ENCODE results near the gene SOX6. TPM values are rescaled to one million over a fixed set of nuclear protein-coding genes. Genes with fewer than 3 reads are reported as not detected.

SOX6 gene
- total RNA-seq, 2 experiments from 2014 or later = 0.36 TPM; not detected in 1

- Mint-ChIP-seq H3K27ac (no peak overlapping the region), H3K4me3 (no peak overlapping the region), H3K27me3 (peaks cover 2% of the 10 kb centered on the region), H3K36me3 (ENCODE audit: low read depth) (no peaks in the 10 kb centered on the region), H3K4me1 (ENCODE audit: low read depth) (no peaks in the 10 kb centered on the region), H3K9me3 (no peaks in the 10 kb centered on the region)
- DNase-seq (no peak), ATAC-seq (no peak)
- CTCF ChIA-PET = no interaction called here
- POLR2A ChIA-PET = no interaction called here
- intact Hi-C loops (cut with micrococcal nuclease) = no loop called here
- no peak for TF ChIP-seq CTCF (IDR thresholded peaks at IDR 0.05)
Observed at GRCh38 chr11:16001044-16001568, 355.2 kb downstream of the SOX6 start.

- H3K36me3 Mint-ChIP-seq (ENCODE audit: low read depth) = no peaks in the 10 kb centered on the region
- H3K9me3 Mint-ChIP-seq = no peaks in the 10 kb centered on the region
- ChIA-PET POLR2A (no interaction called here), CTCF (no interaction called here)
- no peaks in the 10 kb centered on the region for H3K4me1 Mint-ChIP-seq (ENCODE audit: low read depth)
- ATAC-seq = no peak
- H3K27ac Mint-ChIP-seq = no peak overlapping the region
- H3K27me3 Mint-ChIP-seq = peaks cover 2% of the 10 kb centered on the region
- intact Hi-C loops (cut with micrococcal nuclease) = no loop called here
- H3K4me3 Mint-ChIP-seq = no peak overlapping the region
- no peak for DNase-seq
- TF ChIP-seq CTCF (IDR thresholded peaks at IDR 0.05) = no peak
Observed at GRCh38 chr11:16000065-16000464, 356.3 kb downstream of the SOX6 start.

GRCh38 chr11:15993345-15993744, 363.0 kb downstream of the SOX6 start:
- no peak for DNase-seq
- Mint-ChIP-seq H3K27ac (no peak overlapping the region), H3K4me3 (no peak overlapping the region), H3K9me3 (no peaks in the 10 kb centered on the region), H3K4me1 (ENCODE audit: low read depth) (no peaks in the 10 kb centered on the region), H3K36me3 (ENCODE audit: low read depth) (no peaks in the 10 kb centered on the region), H3K27me3 (no peaks in the 10 kb centered on the region)
- ChIA-PET CTCF (no interaction called here), POLR2A (no interaction called here)
- ATAC-seq = no peak
- TF ChIP-seq CTCF (IDR thresholded peaks at IDR 0.05) = no peak
- intact Hi-C loops (cut with micrococcal nuclease) = no loop called here

GRCh38 chr11:15991215-15991614, 365.1 kb downstream of the SOX6 start:
- ChIA-PET POLR2A (no interaction called here), CTCF (no interaction called here)
- Mint-ChIP-seq H3K36me3 (ENCODE audit: low read depth) (no peaks in the 10 kb centered on the region), H3K9me3 (no peaks in the 10 kb centered on the region), H3K27ac (no peak overlapping the region), H3K27me3 (no peaks in the 10 kb centered on the region), H3K4me1 (ENCODE audit: low read depth) (no peaks in the 10 kb centered on the region), H3K4me3 (no peak overlapping the region)
- ATAC-seq = no peak
- no peak for DNase-seq
- intact Hi-C loops (cut with micrococcal nuclease) = no loop called here
- no peak for TF ChIP-seq CTCF (IDR thresholded peaks at IDR 0.05)

- H3K27ac Mint-ChIP-seq = no peak overlapping the region
- no peaks in the 10 kb centered on the region for H3K4me1 Mint-ChIP-seq (ENCODE audit: low read depth)
- TF ChIP-seq CTCF (IDR thresholded peaks at IDR 0.05) = no peak
- H3K36me3 Mint-ChIP-seq (ENCODE audit: low read depth) = no peaks in the 10 kb centered on the region
- no peak for DNase-seq
- CTCF ChIA-PET = no interaction called here
- no peak for ATAC-seq
- POLR2A ChIA-PET = no interaction called here
- H3K4me3 Mint-ChIP-seq = no peak overlapping the region
- H3K27me3 Mint-ChIP-seq = no peaks in the 10 kb centered on the region
- H3K9me3 Mint-ChIP-seq = no peaks in the 10 kb centered on the region
- intact Hi-C loops (cut with micrococcal nuclease) = no loop called here
Observed at GRCh38 chr11:15989685-15990084, 366.7 kb downstream of the SOX6 start.
